GM19239 (cell line): Measurements from ENCODE around the gene MORC4.
A peak's percentile ranks its signal among the peaks of the same experiment; 100 is the strongest.

ENCODE experiments used
- DNase-seq: peaks from one replicate; pipeline ENCODE4 v3.0.0; 2011; ENCODE audit warnings: low spot score; ENCODE audit not compliant: insufficient read length
- FAIRE-seq: peaks from 2 replicates; lab custom pipeline; 2011; peaks lifted over from hg19 to GRCh38; lab: Jason Lieb, UNC

MORC4 gene

GRCh38 chrX:106917830-106918500 lies 82.0 kb downstream of the MORC4 start:
- DNase-seq (no peak), FAIRE-seq (no peak)

GRCh38 chrX:106912864-106913263 lies 87.1 kb downstream of the MORC4 start:
- DNase-seq (no peak), FAIRE-seq (no peak)

GRCh38 chrX:106906361-106906760 lies 93.7 kb downstream of the MORC4 start:
- DNase-seq (no peak), FAIRE-seq (no peak)

- FAIRE-seq (no peak), DNase-seq (no peak)
These were observed 94.8 kb downstream of the MORC4 start for GRCh38 chrX:106905064-106905708.

GRCh38 chrX:106903856-106904528 lies 96.0 kb downstream of the MORC4 start:
- DNase-seq (no peak), FAIRE-seq (no peak)

- FAIRE-seq (no peak), DNase-seq (no peak)
These were observed 96.7 kb downstream of the MORC4 start, which contains the start of gene RIPPLY1 for GRCh38 chrX:106903291-106903824. TSS of gene RIPPLY1 (minus strand) at chrX:106903341. CDS start at chrX:106903287, 54 bp downstream.

GRCh38 chrX:106902684-106903083 lies 97.3 kb downstream of the MORC4 start:
- DNase-seq, result no peak
- FAIRE-seq, result no peak

GRCh38 chrX:106901781-106902219 lies 98.2 kb downstream of the MORC4 start:
- FAIRE-seq (no peak), DNase-seq (no peak)

GRCh38 chrX:106901341-106901740 lies 98.7 kb downstream of the MORC4 start:
- FAIRE-seq, result no peak

GRCh38 chrX:106899841-106900240 lies 100.2 kb downstream of the MORC4 start:
- no peak for FAIRE-seq
- DNase-seq, result no peak

More at GRCh38 chrX:106901341-106901740, 98.7 kb downstream of the MORC4 start:
- no peak for DNase-seq

GRCh38 chrX:106899276-106899675 lies 100.7 kb downstream of the MORC4 start:
- no peak for DNase-seq
- FAIRE-seq, result no peak

- FAIRE-seq, result peak; percentile 92
- no peak for DNase-seq
These were observed 101.5 kb downstream of the MORC4 start for GRCh38 chrX:106898462-106898861.

GRCh38 chrX:106897259-106897658 lies 102.8 kb downstream of the MORC4 start:
- no peak for FAIRE-seq
- no peak for DNase-seq

GRCh38 chrX:106894978-106895452 lies 105.0 kb downstream of the MORC4 start:
- FAIRE-seq (no peak), DNase-seq (no peak)

GRCh38 chrX:106894392-106894909 lies 105.6 kb downstream of the MORC4 start:
- FAIRE-seq, result peak; percentile 75

GRCh38 chrX:106891762-106892460 lies 108.1 kb downstream of the MORC4 start:
- DNase-seq (no peak), FAIRE-seq (no peak)

More at GRCh38 chrX:106894392-106894909, 105.6 kb downstream of the MORC4 start:
- no peak for DNase-seq
